Measurements from ENCODE around the gene NDUFS6. TPM values are rescaled to one million over a fixed set of nuclear protein-coding genes. Genes with fewer than 3 reads are reported as not detected.

Gene NDUFS6
- total RNA-seq, 1 donor from 2014 or later, result 26.7 TPM

- Mint-ChIP-seq H3K27me3 (ENCODE audit: low read depth) (peaks cover 30% of the 10 kb centered on the region), H3K36me3 (peaks cover 1% of the 10 kb centered on the region), H3K9me3 (no peaks in the 10 kb centered on the region), H3K4me1 (peaks cover 16% of the 10 kb centered on the region), H3K27ac (no peak overlapping the region), H3K4me3 (no peak overlapping the region)
- TF ChIP-seq, protein P1, sequence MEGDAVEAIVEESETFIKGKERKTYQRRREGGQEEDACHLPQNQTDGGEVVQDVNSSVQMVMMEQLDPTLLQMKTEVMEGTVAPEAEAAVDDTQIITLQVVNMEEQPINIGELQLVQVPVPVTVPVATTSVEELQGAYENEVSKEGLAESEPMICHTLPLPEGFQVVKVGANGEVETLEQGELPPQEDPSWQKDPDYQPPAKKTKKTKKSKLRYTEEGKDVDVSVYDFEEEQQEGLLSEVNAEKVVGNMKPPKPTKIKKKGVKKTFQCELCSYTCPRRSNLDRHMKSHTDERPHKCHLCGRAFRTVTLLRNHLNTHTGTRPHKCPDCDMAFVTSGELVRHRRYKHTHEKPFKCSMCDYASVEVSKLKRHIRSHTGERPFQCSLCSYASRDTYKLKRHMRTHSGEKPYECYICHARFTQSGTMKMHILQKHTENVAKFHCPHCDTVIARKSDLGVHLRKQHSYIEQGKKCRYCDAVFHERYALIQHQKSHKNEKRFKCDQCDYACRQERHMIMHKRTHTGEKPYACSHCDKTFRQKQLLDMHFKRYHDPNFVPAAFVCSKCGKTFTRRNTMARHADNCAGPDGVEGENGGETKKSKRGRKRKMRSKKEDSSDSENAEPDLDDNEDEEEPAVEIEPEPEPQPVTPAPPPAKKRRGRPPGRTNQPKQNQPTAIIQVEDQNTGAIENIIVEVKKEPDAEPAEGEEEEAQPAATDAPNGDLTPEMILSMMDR (IDR thresholded peaks at IDR 0.05; ENCODE audit: unreplicated experiment), result no peak
- no peak for DNase-seq (ENCODE audit: low spot score in 2 of 2, unreplicated experiment in 2 of 2)
These were observed 30.1 kb downstream of the NDUFS6 start for GRCh38 chr5:1831257-1831656.

GRCh38 chr5:1831677-1832313, 30.6 kb downstream of the NDUFS6 start:
- Mint-ChIP-seq H3K4me1 (peaks cover 17% of the 10 kb centered on the region), H3K4me3 (no peak overlapping the region), H3K36me3 (peaks cover 1% of the 10 kb centered on the region), H3K27me3 (ENCODE audit: low read depth) (peaks cover 31% of the 10 kb centered on the region), H3K9me3 (no peaks in the 10 kb centered on the region), H3K27ac (no peak overlapping the region)
- TF ChIP-seq, protein P1 (IDR thresholded peaks at IDR 0.05; ENCODE audit: unreplicated experiment), result no peak
- DNase-seq (ENCODE audit: low spot score in 2 of 2, unreplicated experiment in 2 of 2), result no peak

GRCh38 chr5:1832511-1833250, 31.5 kb downstream of the NDUFS6 start:
- Mint-ChIP-seq H3K4me3 (no peak overlapping the region), H3K27ac (no peak overlapping the region), H3K4me1 (peaks cover 19% of the 10 kb centered on the region), H3K27me3 (ENCODE audit: low read depth) (peaks cover 32% of the 10 kb centered on the region), H3K9me3 (no peaks in the 10 kb centered on the region), H3K36me3 (no peaks in the 10 kb centered on the region)
- TF ChIP-seq, protein P1 (IDR thresholded peaks at IDR 0.05; ENCODE audit: unreplicated experiment), result no peak
- DNase-seq (ENCODE audit: low spot score in 2 of 2, unreplicated experiment in 2 of 2), result no peak

- Mint-ChIP-seq H3K36me3 (no peaks in the 10 kb centered on the region), H3K4me3 (no peak overlapping the region), H3K4me1 (peaks cover 19% of the 10 kb centered on the region), H3K27me3 (ENCODE audit: low read depth) (peaks cover 34% of the 10 kb centered on the region), H3K9me3 (no peaks in the 10 kb centered on the region), H3K27ac (no peak overlapping the region)
- TF ChIP-seq, protein P1 (IDR thresholded peaks at IDR 0.05; ENCODE audit: unreplicated experiment), result no peak
- DNase-seq (ENCODE audit: low spot score in 2 of 2, unreplicated experiment in 2 of 2), result no peak
These were observed 32.2 kb downstream of the NDUFS6 start for GRCh38 chr5:1833264-1834021.

- no peak overlapping the region for H3K27ac Mint-ChIP-seq
- peaks cover 36% of the 10 kb centered on the region for H3K27me3 Mint-ChIP-seq (ENCODE audit: low read depth)
- no peaks in the 10 kb centered on the region for H3K36me3 Mint-ChIP-seq
These were observed 32.9 kb downstream of the NDUFS6 start for GRCh38 chr5:1834022-1834551.

More at GRCh38 chr5:1834022-1834551, 32.9 kb downstream of the NDUFS6 start:
- H3K4me3 Mint-ChIP-seq, result no peak overlapping the region
- DNase-seq (ENCODE audit: low spot score in 2 of 2, unreplicated experiment in 2 of 2), result no peak
- H3K4me1 Mint-ChIP-seq, result peaks cover 19% of the 10 kb centered on the region
- H3K9me3 Mint-ChIP-seq, result no peaks in the 10 kb centered on the region
- TF ChIP-seq, protein P1 (IDR thresholded peaks at IDR 0.05; ENCODE audit: unreplicated experiment), result no peak

Data from mesothelial cell of epicardium (in vitro differentiated cells).